Measurements from ENCODE around the gene PRC1. TPM values are rescaled to one million over a fixed set of nuclear protein-coding genes. Genes with fewer than 3 reads are reported as not detected.

Gene PRC1, protein sequence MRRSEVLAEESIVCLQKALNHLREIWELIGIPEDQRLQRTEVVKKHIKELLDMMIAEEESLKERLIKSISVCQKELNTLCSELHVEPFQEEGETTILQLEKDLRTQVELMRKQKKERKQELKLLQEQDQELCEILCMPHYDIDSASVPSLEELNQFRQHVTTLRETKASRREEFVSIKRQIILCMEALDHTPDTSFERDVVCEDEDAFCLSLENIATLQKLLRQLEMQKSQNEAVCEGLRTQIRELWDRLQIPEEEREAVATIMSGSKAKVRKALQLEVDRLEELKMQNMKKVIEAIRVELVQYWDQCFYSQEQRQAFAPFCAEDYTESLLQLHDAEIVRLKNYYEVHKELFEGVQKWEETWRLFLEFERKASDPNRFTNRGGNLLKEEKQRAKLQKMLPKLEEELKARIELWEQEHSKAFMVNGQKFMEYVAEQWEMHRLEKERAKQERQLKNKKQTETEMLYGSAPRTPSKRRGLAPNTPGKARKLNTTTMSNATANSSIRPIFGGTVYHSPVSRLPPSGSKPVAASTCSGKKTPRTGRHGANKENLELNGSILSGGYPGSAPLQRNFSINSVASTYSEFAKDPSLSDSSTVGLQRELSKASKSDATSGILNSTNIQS
- total RNA-seq: 10 to 100 TPM; 14.4 to 18.8 (median 18.7) TPM

DNA sequence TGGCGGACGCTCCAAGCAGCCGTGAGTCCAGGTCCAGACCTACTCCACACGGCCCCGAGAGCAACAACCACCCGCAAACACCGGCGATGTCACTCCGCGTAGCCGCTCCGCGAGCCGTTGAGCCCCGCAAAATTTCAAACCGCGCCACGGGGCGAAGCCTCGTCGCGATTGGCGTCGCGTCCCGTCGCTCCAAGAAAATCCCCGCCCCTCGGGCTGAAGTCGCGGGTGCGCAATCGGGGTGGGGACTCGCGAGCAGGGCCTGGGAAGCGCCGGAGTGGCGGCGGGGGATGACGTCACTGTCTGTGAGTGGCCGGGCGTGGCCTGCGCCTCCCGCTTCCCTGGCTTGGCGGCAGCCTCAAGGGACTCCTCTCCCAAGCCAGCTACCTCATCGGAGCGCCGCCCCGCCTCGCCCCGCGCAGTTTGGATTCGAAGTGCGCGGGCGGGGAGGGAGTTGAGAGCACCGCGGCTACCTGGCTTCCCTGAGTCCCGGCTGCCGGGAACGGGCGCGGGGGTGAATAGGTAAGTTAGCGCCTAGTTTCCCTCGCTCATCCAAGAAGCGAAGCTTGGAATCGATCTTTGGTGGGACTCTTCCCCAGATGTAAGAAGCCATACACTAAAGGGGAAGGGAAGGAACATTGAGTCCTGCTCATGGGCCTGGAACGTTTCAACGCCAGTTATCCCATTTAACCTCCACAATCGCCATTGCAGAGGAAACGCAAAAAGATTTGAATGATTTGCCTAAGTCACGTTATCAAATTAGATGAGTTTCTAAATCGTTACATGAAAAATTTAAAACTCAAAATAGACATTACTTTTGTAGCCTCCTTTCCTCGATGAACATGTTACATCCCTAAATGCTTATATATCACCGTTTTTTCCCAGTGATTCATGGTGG, at the start of gene PRC1:
Gene PRC1 (minus strand): TSS at position 119 of the 895 bp plus-strand sequence. CDS start 118 bp downstream, at position 1.
- H3K27me3 Mint-ChIP-seq (ENCODE audit: low read depth): no peaks in the 10 kb centered on the region
- H3K36me3 Mint-ChIP-seq (ENCODE audit: insufficient read depth): peaks cover 15% of the 10 kb centered on the region
- ATAC-seq: peak; percentile 98 to 99
- DNase-seq: peak; percentile 96
- peaks cover 21% of the 10 kb centered on the region for H3K4me1 Mint-ChIP-seq (ENCODE audit: low read depth)
- H3K9me3 Mint-ChIP-seq: no peaks in the 10 kb centered on the region
- peak within 1 kb of the TSS; percentile 100 for H3K4me3 Mint-ChIP-seq

DNA sequence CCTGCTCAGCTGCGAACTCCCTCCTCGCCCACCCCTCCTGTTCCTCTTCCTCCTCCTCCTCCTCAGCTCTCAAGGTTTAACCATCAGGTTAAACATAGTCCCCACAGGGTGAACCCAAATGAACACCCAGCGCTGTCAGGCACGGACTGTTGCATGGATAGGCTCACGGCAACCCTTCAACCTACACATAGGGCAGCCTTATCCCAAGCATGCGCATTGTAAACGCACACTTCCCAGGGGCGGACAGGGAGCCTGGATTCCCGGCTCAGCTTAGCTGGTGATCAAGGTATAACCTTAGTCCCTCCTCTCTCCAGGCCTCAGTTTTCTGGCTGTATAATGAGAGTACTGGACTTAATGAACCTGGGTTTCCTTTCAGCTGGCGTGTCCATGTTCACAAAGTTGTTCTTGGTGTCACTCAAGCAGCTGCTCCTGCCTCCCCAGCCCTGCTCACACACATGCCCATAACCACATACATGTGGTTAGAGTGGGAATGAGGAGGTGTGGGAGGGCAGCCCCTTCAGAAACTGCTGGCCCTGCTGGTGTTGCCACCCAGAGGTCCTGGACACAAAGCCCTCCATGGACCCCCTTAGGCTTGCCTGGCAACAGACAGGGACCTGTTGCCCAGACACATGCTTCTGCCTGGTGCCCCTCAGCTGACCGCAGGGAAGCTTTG, 49.0 kb upstream of the PRC1 start:
- Mint-ChIP-seq H3K4me1 (ENCODE audit: low read depth) (peaks cover 12% of the 10 kb centered on the region), H3K36me3 (ENCODE audit: insufficient read depth) (no peaks in the 10 kb centered on the region), H3K27me3 (ENCODE audit: low read depth) (no peaks in the 10 kb centered on the region), H3K4me3 (no peak overlapping the region), H3K9me3 (no peaks in the 10 kb centered on the region)
- ATAC-seq: no peak
- no peak for DNase-seq

DNA sequence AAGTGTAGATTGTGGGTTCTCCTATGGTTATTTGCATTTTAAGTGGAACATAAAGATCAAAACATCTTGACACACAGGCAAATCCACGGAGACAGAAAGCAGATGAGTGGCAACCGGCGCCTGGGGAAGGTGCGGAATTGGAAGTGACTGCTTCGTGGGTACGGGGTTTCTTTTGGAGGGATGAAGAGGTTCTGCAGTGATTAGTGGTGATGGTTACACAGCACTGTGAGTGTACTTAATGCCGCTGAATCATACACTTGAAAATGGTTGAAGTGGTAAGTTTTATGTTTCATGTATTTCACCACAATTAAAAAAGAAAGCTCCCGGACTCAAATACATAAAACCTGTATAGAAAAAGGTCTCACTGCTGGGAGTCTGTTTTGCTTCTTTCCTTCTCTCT, 46.5 kb upstream of the PRC1 start:
- no peaks in the 10 kb centered on the region for H3K4me1 Mint-ChIP-seq (ENCODE audit: low read depth)
- DNase-seq (no peak), ATAC-seq (peak in 1 of 2 donors; percentile 40)
- H3K4me3 Mint-ChIP-seq: no peak overlapping the region
- no peaks in the 10 kb centered on the region for H3K27me3 Mint-ChIP-seq (ENCODE audit: low read depth)
- no peaks in the 10 kb centered on the region for H3K9me3 Mint-ChIP-seq
- H3K36me3 Mint-ChIP-seq (ENCODE audit: insufficient read depth): no peaks in the 10 kb centered on the region

DNA sequence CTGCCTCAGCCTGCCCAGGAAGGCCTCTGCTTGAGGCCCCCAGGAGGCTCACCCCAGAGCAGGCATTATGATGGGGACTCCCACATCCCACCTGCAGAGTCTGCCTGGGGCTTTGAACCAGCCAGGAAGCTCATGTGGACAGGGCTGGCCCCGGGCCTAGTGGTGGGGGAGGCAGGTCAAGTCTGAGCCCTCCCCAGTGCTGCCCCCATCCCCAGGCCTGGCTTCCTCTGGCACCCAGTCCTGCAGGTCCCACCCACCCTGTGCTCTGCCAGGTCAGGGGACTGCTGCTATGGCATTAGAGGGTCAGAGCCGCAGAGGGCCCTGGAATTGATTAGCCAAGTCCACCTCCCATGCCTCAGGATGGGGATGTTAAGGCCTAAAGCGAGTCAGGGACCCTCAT, 45.7 kb upstream of the PRC1 start:
- no peak for ATAC-seq

DNA sequence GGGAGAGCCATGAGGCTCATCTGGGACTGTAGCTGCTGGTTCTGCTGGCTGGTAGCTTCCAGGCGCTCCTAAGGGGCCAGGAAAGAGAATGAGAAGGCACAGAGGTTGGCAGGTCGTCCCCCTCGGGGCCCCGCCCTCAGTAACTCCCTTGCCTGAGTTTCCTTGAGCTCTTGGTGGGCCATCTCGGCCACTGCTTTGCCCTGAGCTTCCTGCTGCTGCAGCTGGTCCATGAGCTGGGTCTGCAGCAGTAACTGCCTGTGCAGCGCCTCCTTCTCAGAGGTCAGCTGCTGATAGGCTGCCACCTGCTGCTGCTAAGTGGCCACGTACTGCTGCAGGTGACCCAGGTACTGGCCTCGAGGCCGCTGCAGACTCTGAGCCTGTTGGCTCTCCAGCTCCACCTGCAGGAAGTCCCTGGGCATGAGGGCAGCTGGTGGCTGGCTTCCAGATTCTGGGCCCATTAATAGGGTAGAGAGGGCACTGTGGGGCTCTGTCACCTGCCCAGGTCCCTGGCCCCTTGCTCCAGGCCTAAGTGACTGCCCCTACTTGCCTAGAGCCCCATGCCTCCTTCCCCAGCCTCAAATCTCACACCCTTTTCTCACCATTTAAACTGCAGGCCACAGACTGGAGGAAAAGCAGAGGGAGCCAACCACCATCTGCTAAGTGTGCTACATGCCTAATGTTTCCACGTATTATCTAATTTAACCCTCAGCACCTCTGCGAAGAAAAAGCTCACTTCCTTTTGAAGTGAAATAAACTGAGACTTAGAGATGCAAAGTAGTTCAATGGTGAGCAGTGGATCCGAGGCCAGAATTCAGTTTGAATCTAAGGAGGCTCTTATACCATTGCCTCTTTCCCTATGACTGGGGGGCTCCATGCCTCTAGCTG, 38.8 kb upstream of the PRC1 start:
- H3K4me1 Mint-ChIP-seq (ENCODE audit: low read depth): peaks cover 6% of the 10 kb centered on the region
- no peaks in the 10 kb centered on the region for H3K9me3 Mint-ChIP-seq
- no peaks in the 10 kb centered on the region for H3K36me3 Mint-ChIP-seq (ENCODE audit: insufficient read depth)
- peak; percentile 46 for DNase-seq
- peak; percentile 62 to 76 for ATAC-seq
- no peaks in the 10 kb centered on the region for H3K27me3 Mint-ChIP-seq (ENCODE audit: low read depth)
- H3K4me3 Mint-ChIP-seq: no peak overlapping the region

More for the DNA sequence above, 45.7 kb upstream of the PRC1 start:
- no peaks in the 10 kb centered on the region for H3K9me3 Mint-ChIP-seq
- DNase-seq: no peak
- no peaks in the 10 kb centered on the region for H3K36me3 Mint-ChIP-seq (ENCODE audit: insufficient read depth)
- no peaks in the 10 kb centered on the region for H3K27me3 Mint-ChIP-seq (ENCODE audit: low read depth)
- H3K4me3 Mint-ChIP-seq: no peak overlapping the region
- H3K4me1 Mint-ChIP-seq (ENCODE audit: low read depth): no peaks in the 10 kb centered on the region

DNA sequence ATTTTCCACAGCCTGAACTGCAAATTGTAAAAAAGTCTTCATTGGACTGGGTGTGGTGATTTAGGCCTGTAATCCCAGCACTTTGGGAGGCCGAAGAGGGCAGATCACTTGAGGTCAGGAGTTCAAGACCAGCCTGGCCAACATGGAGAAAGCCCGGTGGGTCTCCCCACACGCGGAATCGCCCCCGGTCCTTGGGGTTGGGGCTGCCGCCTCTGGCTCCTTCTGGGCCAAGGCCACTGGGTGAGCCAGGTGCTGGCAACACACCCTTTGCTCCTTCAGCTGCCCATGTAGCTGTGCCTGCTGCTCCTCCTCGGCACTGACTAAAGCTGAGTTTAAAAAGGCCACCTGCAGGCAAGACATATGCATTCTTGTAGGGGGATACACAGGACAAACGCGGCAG, 37.5 kb upstream of the PRC1 start:
- DNase-seq (no peak), ATAC-seq (no peak)
- Mint-ChIP-seq H3K4me1 (ENCODE audit: low read depth) (peaks cover 6% of the 10 kb centered on the region), H3K9me3 (no peaks in the 10 kb centered on the region), H3K27me3 (ENCODE audit: low read depth) (no peaks in the 10 kb centered on the region), H3K4me3 (no peak overlapping the region), H3K36me3 (ENCODE audit: insufficient read depth) (no peaks in the 10 kb centered on the region)

DNA sequence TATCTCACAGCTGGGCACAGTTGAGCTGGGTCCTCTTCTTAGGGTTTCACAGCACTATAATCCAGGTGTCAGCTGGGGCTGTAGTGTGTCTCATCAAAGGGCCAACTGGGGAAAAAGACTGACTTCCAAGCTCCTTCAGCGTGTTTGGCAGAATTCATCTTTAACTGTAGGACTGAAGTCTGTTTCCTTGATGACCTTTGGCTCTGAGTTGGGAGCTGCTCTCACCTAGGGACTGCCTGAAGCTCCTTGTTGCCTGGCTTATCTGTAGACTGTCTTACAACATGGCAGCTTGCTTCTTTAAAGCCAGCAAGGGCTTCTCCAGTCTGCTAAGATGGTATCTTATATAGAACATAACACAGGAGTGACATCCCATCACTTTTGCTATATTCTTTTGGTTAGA, 33.3 kb upstream of the PRC1 start:
- Mint-ChIP-seq H3K27me3 (ENCODE audit: low read depth) (no peaks in the 10 kb centered on the region), H3K9me3 (no peaks in the 10 kb centered on the region), H3K4me3 (no peak overlapping the region), H3K36me3 (ENCODE audit: insufficient read depth) (no peaks in the 10 kb centered on the region), H3K4me1 (ENCODE audit: low read depth) (peaks cover 6% of the 10 kb centered on the region)
- DNase-seq (no peak), ATAC-seq (no peak)

DNA sequence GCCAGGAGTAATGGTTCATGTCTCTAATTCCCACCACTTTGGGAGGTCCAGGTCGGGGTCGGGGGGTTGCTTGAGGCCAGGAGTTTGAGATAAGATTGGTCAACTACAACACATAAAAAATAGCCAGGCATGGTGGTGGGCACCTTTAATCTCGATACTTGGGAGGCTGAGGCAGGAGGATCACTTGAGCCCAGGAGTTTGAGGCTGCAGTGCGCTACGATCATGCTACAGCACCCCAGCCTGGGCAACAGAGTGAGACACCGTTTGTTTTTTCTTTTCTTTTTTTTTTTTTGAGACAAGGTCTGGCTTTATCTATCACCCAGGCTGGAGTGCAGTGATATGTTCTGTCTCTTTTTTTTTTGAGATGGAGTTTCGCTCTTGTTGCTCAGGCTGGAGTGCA, 29.4 kb upstream of the PRC1 start:
- DNase-seq (no peak), ATAC-seq (no peak)
- Mint-ChIP-seq H3K27me3 (ENCODE audit: low read depth) (no peaks in the 10 kb centered on the region), H3K9me3 (no peaks in the 10 kb centered on the region), H3K4me3 (no peak overlapping the region), H3K36me3 (ENCODE audit: insufficient read depth) (peaks cover 3% of the 10 kb centered on the region), H3K4me1 (ENCODE audit: low read depth) (peaks cover 29% of the 10 kb centered on the region)

DNA sequence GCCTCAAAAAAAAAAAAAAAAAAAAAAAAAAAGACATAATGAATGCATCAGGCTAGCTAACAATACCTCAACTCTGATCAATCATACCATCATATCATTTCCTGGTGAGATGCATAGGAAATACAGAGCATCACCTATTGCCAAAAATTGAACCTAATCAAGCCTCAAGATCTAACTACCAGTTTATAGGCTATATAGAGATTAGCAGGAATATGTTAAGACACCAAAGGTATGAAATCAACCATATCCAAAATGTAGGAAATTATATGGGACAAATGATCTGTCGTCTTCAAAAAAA, 28.4 kb upstream of the PRC1 start:
- H3K4me1 Mint-ChIP-seq (ENCODE audit: low read depth): peaks cover 38% of the 10 kb centered on the region

DNA sequence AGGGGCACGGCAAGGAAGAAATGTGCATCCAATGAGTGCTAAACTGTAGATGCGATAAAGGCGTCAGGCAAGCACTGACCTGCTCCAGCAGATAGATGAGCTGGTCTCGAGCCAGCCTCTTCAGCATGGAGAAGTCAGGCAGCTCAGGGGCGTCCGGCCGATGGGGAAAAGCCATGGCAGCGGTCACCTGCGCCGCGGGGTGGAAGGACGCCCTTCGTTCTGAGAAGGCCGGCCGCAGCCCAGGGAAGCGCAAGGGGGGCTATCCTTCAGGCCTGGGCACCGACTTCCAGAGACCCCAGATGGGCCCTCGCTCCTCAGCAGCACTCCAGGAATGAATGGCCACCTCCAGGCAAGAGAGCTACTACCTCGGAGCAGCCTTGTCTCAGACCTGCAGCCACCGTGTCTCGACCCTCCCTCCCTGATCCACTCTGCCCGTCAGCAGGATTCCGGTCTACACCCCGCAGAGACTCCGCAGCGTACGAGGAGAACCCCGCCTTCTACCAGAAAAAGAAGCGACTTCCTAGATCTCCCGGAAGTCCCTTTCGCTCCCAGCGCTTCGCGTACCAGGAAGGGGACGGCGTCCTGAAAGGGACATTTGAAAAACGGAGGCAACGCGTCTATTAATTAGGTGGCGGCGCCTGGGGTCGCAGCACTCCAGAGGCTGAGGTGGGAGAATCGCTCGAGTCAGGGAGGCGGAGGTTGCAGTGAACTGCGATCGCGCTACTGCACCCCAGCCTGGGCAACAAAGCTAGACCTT, 27.9 kb upstream of the PRC1 start, which contains the start of gene VPS33B:
Gene VPS33B (minus strand): TSS at position 520 of the 757 bp plus-strand sequence. CDS start 345 bp downstream, at position 175.
- Mint-ChIP-seq H3K9me3 (no peaks in the 10 kb centered on the region), H3K4me3 (peak within 1 kb of the TSS; percentile 93), H3K36me3 (ENCODE audit: insufficient read depth) (peaks cover 5% of the 10 kb centered on the region), H3K27me3 (ENCODE audit: low read depth) (no peaks in the 10 kb centered on the region), H3K4me1 (ENCODE audit: low read depth) (peaks cover 38% of the 10 kb centered on the region)
- ATAC-seq (peak; percentile 88 to 91), DNase-seq (peak; percentile 72)

More for the DNA sequence above, 28.4 kb upstream of the PRC1 start:
- DNase-seq (no peak), ATAC-seq (no peak)
- Mint-ChIP-seq H3K4me3 (peak overlapping the region; percentile 93), H3K9me3 (no peaks in the 10 kb centered on the region), H3K36me3 (ENCODE audit: insufficient read depth) (peaks cover 3% of the 10 kb centered on the region), H3K27me3 (ENCODE audit: low read depth) (no peaks in the 10 kb centered on the region)

DNA sequence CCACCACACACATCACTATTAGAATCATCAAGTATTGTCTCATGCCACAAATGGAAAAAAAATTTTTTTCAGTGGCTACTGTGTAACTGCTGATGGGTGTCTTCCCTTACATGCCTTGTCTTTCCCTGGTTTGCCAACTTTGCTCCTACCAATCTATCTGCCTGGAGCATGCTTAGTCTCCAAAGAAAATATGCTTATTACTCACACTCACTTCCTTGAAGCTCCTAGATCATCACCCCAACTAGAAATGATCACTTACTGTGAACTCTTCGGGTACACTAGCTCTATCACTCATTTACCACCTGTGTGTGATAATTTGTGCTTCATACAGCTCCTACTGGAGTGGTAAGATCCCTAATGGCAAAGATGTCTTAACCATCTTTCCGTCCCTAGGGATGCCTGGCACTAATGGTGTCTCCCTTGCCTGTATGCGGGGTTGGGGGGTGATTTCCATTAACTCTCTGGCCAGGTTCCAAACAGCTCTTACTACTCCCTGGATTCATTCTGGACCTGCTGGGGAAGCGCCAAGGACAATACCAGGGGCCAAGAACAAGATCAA, 27.3 kb upstream of the PRC1 start:
- Mint-ChIP-seq H3K27me3 (ENCODE audit: low read depth) (no peaks in the 10 kb centered on the region), H3K9me3 (no peaks in the 10 kb centered on the region), H3K4me3 (peak overlapping the region; percentile 93), H3K4me1 (ENCODE audit: low read depth) (peaks cover 38% of the 10 kb centered on the region), H3K36me3 (ENCODE audit: insufficient read depth) (peaks cover 8% of the 10 kb centered on the region)
- ATAC-seq (peak in 1 of 2 donors; percentile 6), DNase-seq (no peak)

DNA sequence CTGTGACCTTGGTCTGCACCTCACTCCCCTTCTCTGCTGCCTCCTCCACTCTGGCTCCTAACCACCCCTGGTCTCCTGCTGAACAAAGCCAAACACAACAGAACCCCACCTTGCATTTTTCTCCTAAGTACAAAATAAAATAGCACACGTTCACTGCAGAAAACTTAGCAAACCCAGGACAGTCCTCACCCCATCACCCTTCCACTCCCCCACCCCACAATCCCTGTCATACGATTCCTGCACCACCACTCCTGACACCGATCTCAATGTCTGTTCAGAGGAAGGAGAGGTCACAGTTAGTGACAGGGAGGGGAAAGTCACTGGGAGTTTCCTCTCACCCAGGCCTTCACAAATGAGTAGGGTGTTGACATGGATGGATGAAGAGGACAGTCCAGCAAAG, 23.8 kb upstream of the PRC1 start:
- ATAC-seq (no peak), DNase-seq (no peak)
- H3K4me3 Mint-ChIP-seq: no peak overlapping the region
- no peaks in the 10 kb centered on the region for H3K9me3 Mint-ChIP-seq
- no peaks in the 10 kb centered on the region for H3K27me3 Mint-ChIP-seq (ENCODE audit: low read depth)
- peaks cover 17% of the 10 kb centered on the region for H3K36me3 Mint-ChIP-seq (ENCODE audit: insufficient read depth)
- peaks cover 38% of the 10 kb centered on the region for H3K4me1 Mint-ChIP-seq (ENCODE audit: low read depth)

Data from activated T-cell treated with anti-CD3 and anti-CD28 coated beads, Interleukin-2, amount 50 U/mL, for 4 hours (primary cell).